Activated CD8-positive, alpha-beta memory T cell treated with anti-CD3 and anti-CD28 coated beads for 48 hours (primary cell): ENCODE data around the gene SLC12A9.
"Not testable (repeated sequence)": the region's sequence is repeated elsewhere in the genome, so short reads cannot be mapped to it uniquely, and the experiment has no call there.

Experiments
- DNase-seq, 3 experiments: peaks; one replicate each; pipeline ENCODE4 v3.0.0-alpha.2; 2020; ENCODE audit warnings: low read depth in 2 of 3, low spot score in 2 of 3

SLC12A9 gene

DNA sequence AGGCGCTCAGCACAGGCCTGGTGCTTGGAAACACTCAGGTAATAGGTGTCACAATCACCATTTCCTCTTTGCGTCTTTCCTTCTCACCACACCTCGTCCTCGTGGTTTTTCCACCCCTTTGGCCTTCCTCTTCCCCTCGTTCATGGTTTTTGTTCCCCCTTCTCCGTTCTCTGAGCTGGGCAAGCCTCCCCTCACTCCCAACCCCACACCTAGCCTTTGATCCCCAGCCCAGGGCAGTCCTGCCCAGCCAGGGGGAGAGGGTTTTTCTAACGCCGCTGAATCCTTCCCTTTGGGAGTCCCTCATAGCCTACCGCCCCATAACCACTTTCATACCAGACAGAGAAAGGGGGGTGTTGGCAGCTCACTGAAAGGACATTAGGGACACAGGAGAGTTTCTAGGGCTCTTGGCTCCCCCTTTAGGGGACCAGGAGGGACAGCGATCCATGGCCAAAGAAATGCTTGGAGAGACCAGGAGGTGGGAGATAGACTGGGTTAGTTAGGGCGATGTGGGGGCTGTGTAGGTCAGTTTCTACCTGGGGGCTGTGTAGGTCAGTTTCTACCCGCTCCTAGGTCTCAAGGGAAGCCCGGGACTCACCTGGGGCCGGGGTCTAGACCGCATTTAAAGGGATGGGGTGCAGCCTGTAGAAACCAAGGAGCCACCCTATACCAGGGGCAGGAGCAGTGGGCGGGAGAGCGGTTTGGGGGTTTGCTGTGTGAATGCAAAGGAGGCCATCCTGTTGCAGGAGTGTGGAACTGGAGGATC, 26.6 kb upstream of the SLC12A9 start:
- DNase-seq = no peak

GRCh38 chr7:100826514-100827329, 25.8 kb upstream of the SLC12A9 start:
- DNase-seq = no peak

GRCh38 chr7:100827330-100828226, 24.9 kb upstream of the SLC12A9 start, which contains the start of gene EPHB4:
Gene EPHB4, minus strand, starts transcription at chr7:100827523. Its CDS starts 493 bp downstream, at chr7:100827030.
- DNase-seq = no peak

GRCh38 chr7:100829150-100829716, 23.3 kb upstream of the SLC12A9 start:
- no peak for DNase-seq

DNA sequence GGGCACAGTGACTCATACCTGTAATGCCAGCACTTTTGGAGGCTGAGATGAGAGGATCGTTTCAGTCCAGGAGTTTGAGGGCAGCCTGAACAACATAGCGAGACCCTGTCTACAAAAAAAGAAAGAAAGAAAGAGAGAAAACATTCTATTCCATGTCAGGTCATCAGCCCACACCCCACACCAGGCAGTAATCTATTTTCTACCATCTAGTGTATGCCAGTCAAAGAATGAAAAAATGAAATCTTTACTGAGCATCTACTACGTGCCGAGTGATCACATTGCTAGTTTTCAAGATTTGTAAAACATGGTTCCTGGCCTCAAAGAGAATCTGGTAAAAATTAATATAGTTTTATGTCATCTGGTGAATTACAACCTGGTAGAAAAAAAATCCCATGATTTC, 22.1 kb upstream of the SLC12A9 start:
- DNase-seq = no peak

DNA sequence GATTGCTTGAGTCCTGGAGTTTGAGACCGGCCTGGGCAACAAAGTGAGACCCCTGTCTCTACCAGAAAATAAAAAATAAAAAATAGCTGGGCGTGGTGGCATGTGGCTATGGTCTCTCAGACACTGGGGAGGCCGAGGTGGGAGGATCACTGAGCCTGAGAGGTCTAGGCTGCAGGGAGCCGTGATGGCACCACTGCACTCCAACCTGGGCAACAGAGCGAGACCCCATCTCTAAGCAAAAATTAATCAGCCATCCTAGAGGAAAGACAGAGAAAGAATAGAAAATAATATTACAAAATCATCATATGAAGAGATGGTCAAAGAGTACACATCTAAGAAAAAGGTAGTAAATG, 20.3 kb upstream of the SLC12A9 start:
- DNase-seq = no peak

DNA sequence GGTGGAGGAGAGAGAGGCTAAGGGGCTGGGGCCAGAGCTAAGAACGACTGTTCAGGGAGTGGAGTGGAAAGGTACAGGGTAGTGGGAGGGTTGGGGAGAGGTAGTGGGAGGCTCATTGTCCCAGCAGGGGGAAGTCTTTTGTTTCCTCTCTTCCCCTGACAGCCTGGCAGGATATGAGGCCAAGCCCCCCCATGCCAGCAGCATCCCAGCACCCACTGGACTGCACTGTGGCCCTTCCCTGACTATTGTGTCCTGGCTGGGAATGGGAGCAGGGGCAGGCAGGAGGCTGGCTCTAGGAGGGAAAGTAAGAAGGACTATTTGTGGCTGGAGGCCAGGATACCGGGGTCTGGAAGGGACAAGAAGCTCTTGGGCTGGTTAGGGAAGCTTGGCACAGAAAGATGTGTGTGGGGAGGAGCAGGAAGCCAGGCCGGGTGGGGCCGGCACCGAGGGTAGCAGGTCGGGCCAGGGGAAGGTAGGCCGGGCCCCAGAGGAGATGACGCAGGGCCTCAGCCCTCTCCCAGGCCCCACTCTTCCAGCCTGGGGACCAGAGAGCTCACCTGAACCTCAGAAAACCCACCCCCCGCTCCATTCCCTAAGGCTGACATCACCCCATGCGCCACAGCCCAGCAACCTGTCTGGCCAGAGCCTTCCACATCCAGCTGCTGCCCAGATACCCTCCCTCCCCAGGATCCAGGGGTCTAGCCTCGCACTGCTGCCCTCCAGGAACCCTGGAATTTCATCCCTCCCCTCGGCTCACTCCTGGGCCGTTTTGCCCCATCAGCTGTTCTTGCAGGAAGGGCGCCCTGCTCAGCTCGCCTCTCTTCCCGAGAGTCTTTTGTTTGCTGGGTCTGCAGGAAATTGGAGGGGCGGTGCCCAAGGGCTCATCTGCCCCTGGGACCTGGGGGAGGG, 16.4 kb upstream of the SLC12A9 start:
- no peak for DNase-seq

- DNase-seq = no peak
These were observed 15.8 kb upstream of the SLC12A9 start for GRCh38 chr7:100836812-100837098.

GRCh38 chr7:100837099-100837836, 15.2 kb upstream of the SLC12A9 start:
- peak; percentile 30 to 58 (median 36) for DNase-seq

- DNase-seq = no peak
These were observed 13.2 kb upstream of the SLC12A9 start for GRCh38 chr7:100839361-100839760.

DNA sequence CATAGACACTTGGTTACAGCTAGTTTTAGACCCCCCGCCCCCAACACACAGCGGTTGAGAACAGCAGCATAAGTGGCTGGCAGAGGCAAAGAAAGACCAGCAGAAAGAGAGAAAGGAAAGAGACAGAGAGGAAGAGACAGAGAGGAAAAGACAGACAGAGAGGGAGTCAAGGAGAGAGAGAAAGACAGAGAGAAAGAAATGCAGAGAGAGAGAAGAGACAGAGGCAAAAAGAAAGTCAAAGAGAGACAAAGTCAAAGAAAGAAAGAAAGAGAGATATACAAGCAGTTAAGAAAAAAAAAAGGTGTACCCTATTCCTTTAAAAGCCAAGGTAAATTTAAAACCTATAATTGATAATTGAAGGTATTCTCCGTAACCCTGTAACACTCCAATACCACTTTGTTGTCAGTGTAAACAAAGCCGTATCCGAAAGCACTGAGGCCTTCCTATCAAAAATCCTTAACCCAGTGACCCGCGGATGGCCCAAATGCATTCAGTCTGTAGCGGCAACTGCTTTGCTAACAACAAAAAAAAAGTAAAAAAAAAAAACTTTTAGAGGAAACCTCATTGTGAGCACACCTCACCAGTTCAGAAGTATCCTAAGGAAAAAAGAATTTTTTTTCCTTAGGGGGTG, 11.9 kb upstream of the SLC12A9 start:
- no peak for DNase-seq

DNA sequence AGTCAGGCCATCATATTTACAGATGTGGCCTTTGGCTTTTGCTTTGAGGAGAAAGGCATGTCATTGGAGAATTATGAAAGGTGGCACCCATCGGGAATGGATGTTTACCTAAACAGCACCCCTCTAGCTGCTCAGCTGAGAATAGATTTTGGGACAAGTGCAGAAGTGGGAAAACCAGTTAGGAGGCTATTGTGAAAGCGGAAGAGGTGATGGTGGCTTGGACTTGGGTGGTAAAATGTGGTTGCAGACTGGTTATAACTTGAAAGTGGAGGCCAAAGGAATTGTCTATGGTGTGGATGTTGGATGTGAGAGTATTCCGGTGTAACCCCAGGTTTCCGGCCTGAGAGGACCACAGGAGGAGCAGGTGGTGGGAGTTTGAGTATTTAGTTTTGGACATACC, 5.2 kb upstream of the SLC12A9 start:
- no peak for DNase-seq

DNA sequence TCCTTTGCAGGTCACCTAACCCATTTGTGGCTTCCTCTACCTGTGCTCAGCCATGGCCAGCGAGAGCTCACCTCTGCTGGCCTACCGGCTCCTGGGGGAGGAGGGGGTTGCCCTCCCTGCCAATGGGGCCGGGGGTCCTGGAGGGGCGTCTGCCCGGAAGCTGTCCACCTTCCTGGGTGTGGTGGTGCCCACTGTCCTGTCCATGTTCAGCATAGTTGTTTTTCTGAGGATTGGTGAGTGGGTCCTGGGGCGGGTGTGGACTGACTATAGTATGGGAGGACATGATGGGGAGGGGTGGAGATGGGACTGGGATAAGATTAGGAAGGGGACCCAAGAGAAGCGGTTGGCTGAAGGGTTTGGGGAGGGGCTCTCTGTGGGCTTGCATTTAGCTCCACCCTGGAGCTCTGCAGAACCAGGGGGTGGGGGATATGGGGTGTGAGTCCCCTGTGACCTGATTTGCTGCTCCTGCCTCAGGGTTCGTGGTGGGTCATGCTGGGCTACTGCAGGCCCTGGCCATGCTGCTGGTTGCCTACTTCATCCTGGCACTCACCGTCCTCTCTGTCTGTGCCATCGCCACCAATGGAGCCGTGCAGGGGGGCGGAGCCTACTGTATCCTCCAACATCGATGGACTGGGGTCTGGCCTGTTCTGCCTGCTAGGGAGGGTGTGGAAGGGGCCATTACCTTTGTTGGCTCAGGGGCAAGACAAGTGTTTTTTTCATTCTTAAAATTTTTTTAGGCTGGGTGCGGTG, 1.8 kb downstream of the SLC12A9 start:
- no peak for DNase-seq

DNA sequence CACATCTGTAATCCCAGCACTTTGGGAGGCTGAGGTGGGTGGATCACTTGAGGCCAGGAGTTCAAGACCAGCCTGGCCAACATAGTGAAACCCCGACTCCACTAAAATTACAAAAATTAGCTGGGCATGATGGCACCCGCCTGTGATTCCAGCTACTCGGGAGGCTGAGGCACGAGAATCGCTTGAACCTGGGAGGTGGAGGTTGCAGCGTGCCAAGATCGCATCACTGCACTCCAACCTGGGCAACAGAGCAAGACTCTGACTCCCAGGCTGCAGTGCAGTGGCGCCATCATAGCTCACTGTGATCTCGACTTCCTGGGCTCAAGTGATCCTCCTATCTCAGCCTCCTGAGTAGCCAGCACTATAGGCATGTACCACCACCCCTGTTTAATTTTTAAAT, 2.4 kb downstream of the SLC12A9 start:
- not testable (repeated sequence) for DNase-seq

DNA sequence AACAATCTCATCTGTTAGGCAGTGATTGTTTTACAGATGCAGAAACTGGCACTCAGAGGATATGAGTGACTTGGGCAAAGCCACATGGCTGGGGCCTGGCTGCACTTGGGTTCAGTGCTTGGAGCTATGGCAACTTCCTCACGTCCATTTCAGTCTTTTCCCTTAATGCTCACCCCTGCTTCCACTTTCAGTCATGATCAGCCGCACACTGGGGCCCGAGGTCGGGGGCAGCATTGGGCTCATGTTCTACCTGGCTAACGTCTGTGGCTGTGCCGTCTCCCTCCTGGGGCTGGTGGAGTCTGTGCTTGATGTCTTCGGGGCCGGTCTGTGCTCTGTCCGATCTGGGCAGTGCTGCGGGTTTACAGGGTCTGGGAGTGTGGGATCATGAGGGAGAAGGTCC, 3.0 kb downstream of the SLC12A9 start:
- DNase-seq = no peak

- no peak for DNase-seq
These were observed 4.4 kb downstream of the SLC12A9 start for GRCh38 chr7:100856871-100857282.

DNA sequence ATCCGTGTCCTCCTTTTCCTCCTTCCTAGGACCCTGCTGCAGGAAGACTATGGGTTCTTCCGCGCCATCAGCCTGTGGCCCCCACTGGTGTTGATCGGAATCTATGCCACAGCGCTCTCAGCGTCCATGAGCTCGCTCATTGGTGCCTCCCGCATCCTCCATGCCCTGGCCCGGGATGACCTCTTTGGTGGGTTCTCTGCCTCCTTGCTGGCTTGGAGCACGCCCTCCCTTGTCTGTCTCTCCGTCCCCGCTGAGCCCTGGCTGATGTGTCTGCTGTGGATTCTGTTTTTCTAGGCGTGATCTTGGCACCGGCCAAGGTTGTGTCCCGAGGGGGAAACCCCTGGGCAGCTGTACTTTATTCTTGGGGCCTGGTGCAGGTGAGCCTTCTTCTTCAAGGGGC, 7.3 kb downstream of the SLC12A9 start:
- DNase-seq = no peak
